Activated CD8-positive, alpha-beta memory T cell treated with anti-CD3 and anti-CD28 coated beads for 36 hours (primary cell): ENCODE data around the gene AKIP1. TPM values are rescaled to one million over a fixed set of nuclear protein-coding genes. Genes with fewer than 3 reads are reported as not detected.
"Not testable (repeated sequence)": the region's sequence is repeated elsewhere in the genome, so short reads cannot be mapped to it uniquely, and the experiment has no call there.

Source experiments
- CTCF ChIA-PET: fragments of 350-600 bp; sonication (Branson Sonifier 250); formaldehyde crosslinking; loops from one replicate; lab custom pipeline; 2021; ENCODE audit warnings: antibody characterized with exemption; lab: Charles Lee
- POLR2A ChIA-PET: fragments of 350-600 bp; sonication (Branson Sonifier 250); formaldehyde crosslinking; loops from one replicate; lab custom pipeline; 2021; ENCODE audit warnings: antibody characterized with exemption; lab: Charles Lee
- total RNA-seq, 2 experiments: library from RNA; stranded (reverse); gene quantifications; one replicate each; pipeline ENCODE4 v1.2.3, GENCODE V29; 2021

AKIP1 gene
- total RNA-seq, 2 experiments from 2014 or later, result 28.2 to 30.8 TPM

GRCh38 chr11:8910649-8911026, 351 bp upstream of the AKIP1 start:
- ChIA-PET POLR2A (interaction anchor here (1.0 kb wide), 1 partner anchor 54 kb away, joined by 4 read pairs; the partner anchor contains the start of gene TMEM9B), CTCF (interaction anchor here (1.2 to 1.4 kb wide), 2 partner anchors 49 to 53 kb away, joined by 4 read pairs; partner anchors contain the start of gene TMEM9B)

DNA sequence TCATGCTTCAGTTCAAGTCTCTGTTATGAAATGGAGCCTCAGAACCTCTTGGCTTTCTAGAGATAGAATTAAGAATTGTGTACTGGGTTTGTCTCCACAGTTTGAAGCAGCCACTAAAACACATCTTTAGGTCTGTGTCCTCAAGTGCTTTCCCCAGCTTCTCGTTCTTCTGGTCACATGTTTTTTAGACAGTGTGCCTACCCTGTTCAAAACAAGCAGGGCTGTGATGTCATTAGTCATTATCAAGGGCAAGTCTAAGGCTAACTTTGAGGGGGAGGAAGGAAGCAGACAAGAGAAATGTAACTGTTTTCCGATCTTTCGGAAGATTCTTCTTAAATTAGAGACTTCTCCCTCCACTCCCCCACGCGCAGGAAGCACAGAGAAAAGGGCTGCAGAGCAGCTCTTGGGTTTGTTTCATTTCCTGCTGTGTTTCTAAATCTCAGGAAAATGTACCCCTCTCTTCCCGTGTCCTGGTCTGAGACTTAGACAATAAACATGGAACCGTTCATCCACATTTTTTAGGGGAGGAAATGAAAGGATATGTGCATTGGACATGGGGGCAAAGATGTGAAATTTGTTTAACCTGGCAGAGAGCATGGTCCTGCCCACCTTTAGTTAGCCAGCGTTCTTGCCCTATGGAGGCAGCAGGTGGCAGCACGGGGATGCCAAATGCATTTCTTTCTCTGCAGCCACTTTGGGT, 3.1 kb downstream of the AKIP1 start:
- CTCF ChIA-PET, result interaction anchor here (0.9 to 1.2 kb wide), 2 partner anchors 12 to 46 kb away, joined by 3 to 14 read pairs; no protein-coding TSS in a partner anchor
- POLR2A ChIA-PET, result no interaction called here

- CTCF ChIA-PET, result interaction anchor here (0.7 to 1.5 kb wide), 5 partner anchors 12 to 223 kb away, joined by 3 to 14 read pairs (median 4); partner anchors contain the start of gene TMEM9B
- POLR2A ChIA-PET, result no interaction called here
Measured at GRCh38 chr11:8914661-8915018, 3.7 kb downstream of the AKIP1 start.

DNA sequence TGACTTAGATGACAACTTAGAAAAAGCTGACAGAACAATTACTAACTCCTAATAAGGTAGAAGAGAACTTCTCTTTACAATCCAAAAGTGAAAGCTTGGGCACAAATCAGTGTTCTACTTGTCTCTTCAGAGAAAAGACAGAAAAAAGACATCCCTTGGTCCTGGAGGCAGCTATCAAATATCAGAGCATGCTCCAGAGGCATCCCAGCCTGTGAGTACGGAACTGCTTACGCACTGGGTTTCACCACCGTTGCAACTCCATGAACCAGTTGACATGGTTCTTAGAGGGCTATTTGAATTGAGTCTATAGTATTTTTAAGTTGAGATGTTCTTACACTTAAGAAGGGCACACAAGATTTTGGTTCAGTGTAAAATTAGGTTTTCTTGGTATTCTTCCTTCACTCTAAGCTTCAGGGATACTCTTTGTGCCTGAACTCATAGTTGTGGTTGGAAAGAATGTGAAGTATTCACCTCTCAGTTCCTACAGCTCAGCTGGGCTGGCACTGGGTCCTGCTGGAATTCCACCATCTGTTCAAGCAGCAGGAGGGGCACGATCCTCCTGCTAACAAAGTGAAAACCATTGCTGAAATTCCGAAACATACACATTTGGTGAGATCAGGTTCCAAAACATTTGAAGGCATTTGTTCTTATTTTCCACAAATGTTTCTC, 6.3 kb downstream of the AKIP1 start:
- ChIA-PET POLR2A (no interaction called here), CTCF (no interaction called here)

GRCh38 chr11:8922691-8923090, 11.7 kb downstream of the AKIP1 start:
- ChIA-PET CTCF (no interaction called here), POLR2A (no interaction called here)

DNA sequence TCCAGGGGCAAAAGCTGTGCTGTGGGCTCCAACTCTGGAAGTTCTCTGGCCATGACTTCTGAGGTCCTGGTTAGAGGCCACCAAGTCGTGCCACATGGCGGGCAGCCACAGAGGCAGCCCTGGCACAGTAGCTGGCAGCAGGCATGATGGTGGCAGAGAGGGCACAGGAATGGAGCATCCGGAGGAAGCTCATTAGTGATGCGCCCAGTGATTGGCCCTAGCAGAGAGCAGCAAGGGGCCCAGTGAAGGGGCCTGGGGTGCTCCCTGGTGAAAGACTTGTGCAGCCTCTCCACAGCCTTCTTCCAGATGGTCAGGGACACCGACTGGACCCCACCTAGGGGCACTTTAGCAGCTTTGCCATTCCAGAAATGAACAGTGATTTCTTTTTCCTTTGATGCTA, 14.7 kb downstream of the AKIP1 start:
- ChIA-PET POLR2A (interaction anchor here (0.7 kb wide), 1 partner anchor 32 kb away, joined by 7 read pairs; no protein-coding TSS in a partner anchor), CTCF (interaction anchor here (1.1 kb wide), 1 partner anchor 12 kb away, joined by 3 read pairs; no protein-coding TSS in a partner anchor)

DNA sequence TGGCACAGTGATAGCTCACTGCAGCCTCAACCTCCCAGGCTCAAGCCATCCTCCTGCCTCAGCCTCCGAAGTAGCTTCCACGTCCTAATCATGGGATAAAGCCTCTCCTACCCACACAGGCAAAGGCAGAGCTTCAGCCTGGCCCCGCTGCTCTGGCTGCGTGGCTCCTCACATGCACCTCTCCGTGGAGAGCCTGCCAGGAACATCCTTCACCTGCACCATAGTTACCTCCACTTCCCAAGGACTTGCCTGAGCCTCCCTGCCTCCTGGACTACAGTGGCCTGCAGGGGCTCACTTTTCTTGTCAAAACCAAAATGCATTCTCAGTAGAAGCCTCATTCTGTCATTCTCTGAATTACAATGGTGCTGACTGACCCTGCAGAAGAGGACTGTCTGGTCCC, 15.2 kb downstream of the AKIP1 start:
- CTCF ChIA-PET, result interaction anchor here (1.1 kb wide), 1 partner anchor 12 kb away, joined by 3 read pairs; no protein-coding TSS in a partner anchor
- POLR2A ChIA-PET, result interaction anchor here (0.7 kb wide), 1 partner anchor 31 kb away, joined by 7 read pairs; no protein-coding TSS in a partner anchor

DNA sequence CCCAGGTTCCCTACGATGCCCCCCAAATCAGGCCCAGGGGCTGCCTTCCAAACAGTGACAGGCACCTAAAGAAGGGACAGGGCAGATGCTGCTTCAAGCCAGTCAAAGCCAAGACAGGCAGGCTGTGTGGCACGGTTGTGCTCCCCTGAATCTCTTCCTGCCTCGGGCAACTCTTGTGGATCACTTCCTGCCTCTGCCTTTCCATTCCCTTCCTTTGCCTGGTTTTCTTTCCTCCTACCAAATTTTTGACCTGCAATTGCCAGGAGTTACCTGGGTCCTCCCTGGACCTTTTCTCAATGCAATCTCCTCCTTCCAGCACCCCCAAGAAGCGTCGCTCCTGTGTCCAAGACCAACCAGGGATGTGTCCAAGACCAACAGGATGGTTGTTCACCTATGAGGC, 16.2 kb downstream of the AKIP1 start:
- POLR2A ChIA-PET, result no interaction called here
- CTCF ChIA-PET, result no interaction called here

GRCh38 chr11:8928205-8928604, 17.2 kb downstream of the AKIP1 start:
- CTCF ChIA-PET, result no interaction called here
- POLR2A ChIA-PET, result interaction anchor here (0.6 kb wide), 1 partner anchor 516 kb away, joined by 5 read pairs; no protein-coding TSS in a partner anchor

GRCh38 chr11:8928981-8929615, 18.1 kb downstream of the AKIP1 start:
- ChIA-PET POLR2A (interaction anchor here (0.6 kb wide), 1 partner anchor 515 kb away, joined by 5 read pairs; no protein-coding TSS in a partner anchor), CTCF (no interaction called here)

DNA sequence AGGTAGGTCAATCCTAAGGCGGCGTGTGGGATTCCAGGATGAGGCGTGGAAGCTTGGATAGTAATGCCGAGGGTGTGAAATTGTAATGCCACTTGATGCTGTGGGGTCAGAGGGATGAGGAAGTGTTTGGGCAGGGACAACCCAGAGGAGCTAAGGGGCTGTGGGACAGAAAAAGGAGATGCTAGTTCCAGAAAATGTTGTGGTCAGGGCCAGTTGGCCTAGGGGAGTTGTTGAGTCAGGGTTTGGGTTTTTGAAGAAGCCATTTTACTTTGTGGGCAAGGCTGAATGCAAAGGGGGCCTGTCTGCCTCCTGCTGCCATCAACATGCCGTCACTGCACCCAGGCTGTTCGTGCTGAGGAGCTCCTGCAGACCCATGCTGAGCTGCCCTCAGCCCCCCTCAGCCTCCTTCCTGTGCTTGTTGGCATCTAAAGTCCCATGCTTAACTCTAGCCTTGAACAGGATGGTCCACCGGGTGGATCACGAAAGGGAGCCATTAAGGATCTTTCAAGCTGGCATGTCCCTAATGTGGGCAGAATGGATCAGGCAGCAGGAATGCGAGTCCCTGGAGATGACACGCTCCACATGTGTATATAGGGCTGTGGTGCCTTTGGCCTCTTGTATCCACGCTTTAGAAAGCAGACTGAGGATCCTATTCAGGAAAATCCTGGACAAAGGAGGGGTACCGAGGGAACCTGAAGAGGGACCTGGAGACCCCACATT, 19.6 kb downstream of the AKIP1 start:
- CTCF ChIA-PET, result interaction anchor here (0.6 kb wide), 1 partner anchor 729 kb away, joined by 3 read pairs; no protein-coding TSS in a partner anchor

DNA sequence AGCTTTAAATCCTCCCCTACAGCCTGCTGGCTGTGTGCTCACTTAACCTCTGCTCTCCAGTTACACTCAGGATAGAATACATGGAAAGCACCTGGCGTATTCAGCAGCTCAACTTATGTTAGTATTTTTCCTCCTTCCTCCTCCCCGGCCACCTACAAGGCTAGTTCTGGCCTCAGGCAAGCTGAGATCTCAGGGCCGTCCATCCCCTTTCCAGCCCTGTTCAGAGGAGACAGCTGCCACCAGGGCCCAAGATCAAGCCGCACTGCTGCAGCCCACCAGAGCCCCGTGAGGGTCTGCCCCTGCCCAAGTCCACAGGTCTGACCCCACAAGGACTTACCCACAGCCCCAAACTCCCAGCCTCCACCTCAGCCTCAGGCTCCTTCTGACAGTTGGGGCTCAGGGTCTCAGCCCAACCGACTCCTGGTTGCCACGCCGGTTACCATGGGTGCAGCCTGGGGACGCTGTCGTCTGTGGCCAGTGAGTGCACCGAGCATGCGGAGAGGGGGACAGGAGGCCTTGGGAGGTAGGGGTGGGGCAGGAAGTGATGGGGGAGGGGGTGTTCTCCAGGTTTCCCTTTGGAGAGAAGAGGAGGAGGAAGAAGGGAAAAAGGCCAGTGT, 21.7 kb downstream of the AKIP1 start, which contains the start of gene C11orf16:
Gene C11orf16, minus strand, starts transcription at position 384 of the 617 bp plus-strand sequence. CDS start 639 bp downstream, outside the sequence.
- CTCF ChIA-PET, result no interaction called here
- POLR2A ChIA-PET, result no interaction called here

More for the DNA sequence above, 19.6 kb downstream of the AKIP1 start:
- POLR2A ChIA-PET, result interaction anchor here (0.5 kb wide), 1 partner anchor 133 kb away, joined by 10 read pairs; no protein-coding TSS in a partner anchor

DNA sequence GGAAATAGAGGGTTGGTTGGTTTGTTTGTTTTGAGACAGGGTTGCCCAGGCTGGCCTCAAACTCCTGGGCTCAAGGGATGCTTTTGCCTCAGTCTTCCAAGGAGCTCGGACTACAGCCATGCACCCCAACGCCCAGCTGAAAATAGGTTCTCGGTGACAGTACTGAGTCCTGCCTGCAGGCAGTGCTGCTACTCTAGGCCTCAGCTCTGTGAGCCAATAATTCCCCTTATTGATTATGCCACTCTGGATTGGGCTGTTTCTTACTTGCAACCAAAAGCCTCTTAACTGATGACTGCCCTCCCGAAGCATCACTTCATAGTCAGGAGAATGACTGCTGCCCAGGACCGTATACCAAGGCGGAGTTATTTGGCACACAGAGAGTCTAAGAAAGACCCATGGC, 22.9 kb downstream of the AKIP1 start:
- POLR2A ChIA-PET, result no interaction called here
- CTCF ChIA-PET, result no interaction called here

DNA sequence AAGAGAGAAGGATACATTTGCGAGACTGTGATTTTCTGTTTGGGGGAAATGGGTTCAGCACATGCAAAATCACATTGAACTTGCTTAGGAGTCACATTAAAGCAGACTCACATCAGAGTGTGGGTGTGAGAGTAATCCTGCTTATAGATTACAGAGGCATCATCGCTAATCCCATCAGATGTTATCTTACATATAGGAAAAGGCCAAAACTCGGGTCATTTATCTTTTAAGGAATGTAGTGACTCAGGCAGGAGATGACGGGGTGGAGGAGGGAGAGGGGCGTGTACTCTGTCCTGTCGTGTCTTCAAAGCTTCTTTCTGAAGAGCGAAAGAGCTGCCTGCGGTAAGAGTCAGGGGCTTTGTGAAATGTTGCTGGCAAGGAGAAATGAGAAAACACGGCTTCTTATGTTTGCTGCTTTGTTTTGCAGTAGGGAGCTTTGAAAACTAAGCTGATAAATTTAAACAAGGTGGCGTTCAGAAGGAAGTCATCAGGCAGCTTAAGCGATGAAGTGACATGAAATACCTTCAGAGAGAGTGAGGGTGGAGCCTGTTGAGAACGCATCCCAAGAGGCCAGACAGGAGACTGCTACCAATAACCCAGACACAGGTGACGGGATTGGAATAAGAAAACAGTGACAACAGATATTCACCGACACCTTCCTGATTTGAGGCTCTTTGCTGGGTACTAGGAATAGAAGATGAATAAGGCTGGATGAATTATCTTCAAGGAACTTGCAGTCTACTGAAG, 23.9 kb downstream of the AKIP1 start:
- CTCF ChIA-PET, result interaction anchor here (0.7 kb wide), 1 partner anchor 24 kb away, joined by 3 read pairs; no protein-coding TSS in a partner anchor
- POLR2A ChIA-PET, result no interaction called here

GRCh38 chr11:8935789-8936188, 24.8 kb downstream of the AKIP1 start:
- CTCF ChIA-PET, POLR2A ChIA-PET: not testable (repeated sequence)

DNA sequence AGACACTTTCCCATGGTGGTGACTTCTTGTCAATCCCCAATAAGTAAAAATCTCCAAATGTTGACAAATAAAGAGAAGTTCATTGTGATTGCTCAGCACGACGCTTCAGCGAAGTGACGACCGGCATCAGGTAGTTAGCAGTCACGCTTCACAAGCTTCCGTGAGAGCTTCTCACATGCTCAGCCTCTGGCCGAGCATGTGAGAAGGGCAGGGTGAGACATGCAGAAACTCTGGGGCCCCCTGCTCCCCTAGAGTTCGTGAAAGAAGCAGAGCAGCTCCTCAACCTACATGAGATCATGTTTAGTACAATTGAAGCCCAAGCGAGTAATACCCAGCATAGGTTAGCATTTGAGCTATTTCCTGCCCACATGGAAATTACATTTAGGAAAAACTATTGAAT, 26.2 kb downstream of the AKIP1 start:
- ChIA-PET POLR2A (interaction anchor here (0.6 kb wide), 1 partner anchor 13 kb away, joined by 3 read pairs; no protein-coding TSS in a partner anchor), CTCF (no interaction called here)

- CTCF ChIA-PET, result no interaction called here
- POLR2A ChIA-PET, result no interaction called here
Measured at GRCh38 chr11:8937659-8938058, 26.7 kb downstream of the AKIP1 start.
